HepG2 (cell line): ENCODE results near the gene GCHFR. TPM values are rescaled to one million over a fixed set of nuclear protein-coding genes. Genes with fewer than 3 reads are reported as not detected.

Experiments
- ARHGAP35 ChIP-seq: sonication (generic); formaldehyde crosslinking; IDR thresholded peaks from 2 replicates; pipeline ENCODE4 v1.9.0; 2022; ENCODE audit warnings: mild to moderate bottlenecking, inconsistent platforms, moderate library complexity, missing genetic modification reagents, borderline replicate concordance
- CEBPB ChIP-seq: IDR thresholded peaks from 2 replicates; pipeline ENCODE4 v1.6.1; 2011; ENCODE audit warnings: low read depth, low read length, improper control_type of control experiment, borderline replicate concordance
- CREB1 ChIP-seq, 2 experiments: fragments of 450-650 bp in 1 of 2; IDR thresholded peaks; 2 replicates each; pipeline ENCODE4 v1.6.1; 2016 to 2017; ENCODE audit warnings: control low read depth in 1 of 2, mild to moderate bottlenecking in 1 of 2, missing compliant biosample characterization in 1 of 2, missing genetic modification characterization in 1 of 2
- HOXA3 ChIP-seq: sonication (generic); formaldehyde crosslinking; IDR thresholded peaks from 2 replicates; pipeline ENCODE4 v1.5.0; 2020; ENCODE audit warnings: missing genetic modification reagents
- KDM1A ChIP-seq: IDR thresholded peaks from 2 replicates; pipeline ENCODE4 v1.6.1; 2016; ENCODE audit warnings: missing compliant biosample characterization
- KMT2A ChIP-seq: sonication (generic); formaldehyde crosslinking; IDR thresholded peaks from 2 replicates; pipeline ENCODE4 v1.4.0; 2020; ENCODE audit warnings: missing genetic modification reagents
- MTA3 ChIP-seq: sonication (generic); formaldehyde crosslinking; IDR thresholded peaks from 2 replicates; pipeline ENCODE4 v1.4.0; 2020; ENCODE audit warnings: missing genetic modification reagents
- MXD4 ChIP-seq: IDR thresholded peaks from 2 replicates; pipeline ENCODE4 v1.6.1; 2016; ENCODE audit warnings: mild to moderate bottlenecking, missing biosample characterization, missing genetic modification reagents
- MYNN ChIP-seq: sonication (generic); formaldehyde crosslinking; IDR thresholded peaks from 2 replicates; pipeline ENCODE4 v1.4.0; 2020; ENCODE audit warnings: mild to moderate bottlenecking, low read depth, missing genetic modification reagents
- PTBP1 ChIP-seq: fragments of 200-400 bp; formaldehyde crosslinking; IDR thresholded peaks from 2 replicates; pipeline ENCODE4 v1.6.1; 2018; ENCODE audit warnings: low read length, low read depth; ENCODE audit not compliant: poor library complexity, severe bottlenecking
- RNF219 ChIP-seq: sonication (generic); formaldehyde crosslinking; IDR thresholded peaks from 2 replicates; pipeline ENCODE4 v1.5.0; 2020; ENCODE audit warnings: mild to moderate bottlenecking, missing genetic modification reagents
- SMARCE1 ChIP-seq: fragments of 450-650 bp; IDR thresholded peaks from 2 replicates; pipeline ENCODE4 v1.6.1; 2017; ENCODE audit warnings: borderline replicate concordance
- SP4 ChIP-seq: sonication (generic); formaldehyde crosslinking; IDR thresholded peaks from 2 replicates; pipeline ENCODE4 v1.8.1; 2023; ENCODE audit warnings: mild to moderate bottlenecking, missing genetic modification reagents
- TP53 ChIP-seq: sonication (generic); formaldehyde crosslinking; conservative IDR thresholded peaks from 2 replicates; pipeline ENCODE4 v1.4.0; 2020; ENCODE audit warnings: missing genetic modification reagents
- YY1 ChIP-seq: IDR thresholded peaks from 2 replicates; pipeline ENCODE4 v1.6.1; 2011; ENCODE audit warnings: low read length, low read depth, moderate library complexity, mild to moderate bottlenecking; ENCODE audit not compliant: insufficient read depth, insufficient replicate concordance
- ZFAT ChIP-seq: sonication (generic); formaldehyde crosslinking; conservative IDR thresholded peaks from 2 replicates; pipeline ENCODE4 v1.8.1; 2023; ENCODE audit warnings: missing genetic modification reagents, inconsistent platforms
- ZMYM4 ChIP-seq: sonication (generic); formaldehyde crosslinking; IDR thresholded peaks from 2 replicates; pipeline ENCODE4 v1.8.1; 2023; ENCODE audit warnings: mild to moderate bottlenecking, missing genetic modification reagents
- ZNF296 ChIP-seq: sonication (generic); formaldehyde crosslinking; conservative IDR thresholded peaks from 2 replicates; pipeline ENCODE4 v1.5.0; 2020; ENCODE audit warnings: mild to moderate bottlenecking, missing genetic modification reagents
- ZNF335 ChIP-seq: sonication (generic); formaldehyde crosslinking; IDR thresholded peaks from 2 replicates; pipeline ENCODE4 v1.4.0; 2020; ENCODE audit warnings: missing genetic modification reagents
- ZNF44 ChIP-seq: sonication (generic); formaldehyde crosslinking; IDR thresholded peaks from 2 replicates; pipeline ENCODE4 v1.5.1; 2020; ENCODE audit warnings: mild to moderate bottlenecking, missing genetic modification reagents
- ZNF546 ChIP-seq: sonication (generic); formaldehyde crosslinking; conservative IDR thresholded peaks from 2 replicates; pipeline ENCODE4 v1.8.1; 2023; ENCODE audit warnings: mild to moderate bottlenecking, missing genetic modification reagents
- ZNF720 ChIP-seq: sonication (generic); formaldehyde crosslinking; IDR thresholded peaks from 2 replicates; pipeline ENCODE4 v1.4.0; 2020; ENCODE audit warnings: missing genetic modification reagents
- polyA plus RNA-seq, 8 experiments: library from polyadenylated mRNA; depleted of rRNA in 3 of 8; stranded (reverse) in 7 of 8; unstranded in 1 of 8; fragments of >200 nt; fragmentation: Illumina TruSeq in 4 of 8; extraction: Trizol in 4 of 8; gene quantifications; 2 replicates each; pipeline versions ENCODE4 v1.2.1 to v1.2.3, GENCODE V29; 2011 to 2016; ENCODE audit warnings: low read depth in 4 of 8, missing spikeins in 1 of 8, mixed read lengths in 1 of 8; ENCODE audit not compliant: insufficient read depth in 1 of 8
- total RNA-seq, 5 experiments: library from RNA; depleted of rRNA; stranded (reverse); fragments of >200 nt; fragmentation: Illumina TruSeq; extraction: Trizol; gene quantifications; 2 replicates each; pipeline ENCODE4 v1.2.3, GENCODE V29; 2016; ENCODE audit warnings: low read depth in 1 of 5
- TF ChIP-seq, protein P1 (sequence below): sonication (generic); formaldehyde crosslinking; IDR thresholded peaks from 2 replicates; pipeline ENCODE4 v1.4.0; 2020; ENCODE audit warnings: mild to moderate bottlenecking, missing genetic modification reagents

GCHFR gene
- total and polyA plus RNA-seq, 2 of the 13 experiments (the other 11 are each of a cell fraction or from before 2014, with no cell fraction given), result 51.5 to 92.4 TPM

- TF ChIP-seq, protein P1, sequence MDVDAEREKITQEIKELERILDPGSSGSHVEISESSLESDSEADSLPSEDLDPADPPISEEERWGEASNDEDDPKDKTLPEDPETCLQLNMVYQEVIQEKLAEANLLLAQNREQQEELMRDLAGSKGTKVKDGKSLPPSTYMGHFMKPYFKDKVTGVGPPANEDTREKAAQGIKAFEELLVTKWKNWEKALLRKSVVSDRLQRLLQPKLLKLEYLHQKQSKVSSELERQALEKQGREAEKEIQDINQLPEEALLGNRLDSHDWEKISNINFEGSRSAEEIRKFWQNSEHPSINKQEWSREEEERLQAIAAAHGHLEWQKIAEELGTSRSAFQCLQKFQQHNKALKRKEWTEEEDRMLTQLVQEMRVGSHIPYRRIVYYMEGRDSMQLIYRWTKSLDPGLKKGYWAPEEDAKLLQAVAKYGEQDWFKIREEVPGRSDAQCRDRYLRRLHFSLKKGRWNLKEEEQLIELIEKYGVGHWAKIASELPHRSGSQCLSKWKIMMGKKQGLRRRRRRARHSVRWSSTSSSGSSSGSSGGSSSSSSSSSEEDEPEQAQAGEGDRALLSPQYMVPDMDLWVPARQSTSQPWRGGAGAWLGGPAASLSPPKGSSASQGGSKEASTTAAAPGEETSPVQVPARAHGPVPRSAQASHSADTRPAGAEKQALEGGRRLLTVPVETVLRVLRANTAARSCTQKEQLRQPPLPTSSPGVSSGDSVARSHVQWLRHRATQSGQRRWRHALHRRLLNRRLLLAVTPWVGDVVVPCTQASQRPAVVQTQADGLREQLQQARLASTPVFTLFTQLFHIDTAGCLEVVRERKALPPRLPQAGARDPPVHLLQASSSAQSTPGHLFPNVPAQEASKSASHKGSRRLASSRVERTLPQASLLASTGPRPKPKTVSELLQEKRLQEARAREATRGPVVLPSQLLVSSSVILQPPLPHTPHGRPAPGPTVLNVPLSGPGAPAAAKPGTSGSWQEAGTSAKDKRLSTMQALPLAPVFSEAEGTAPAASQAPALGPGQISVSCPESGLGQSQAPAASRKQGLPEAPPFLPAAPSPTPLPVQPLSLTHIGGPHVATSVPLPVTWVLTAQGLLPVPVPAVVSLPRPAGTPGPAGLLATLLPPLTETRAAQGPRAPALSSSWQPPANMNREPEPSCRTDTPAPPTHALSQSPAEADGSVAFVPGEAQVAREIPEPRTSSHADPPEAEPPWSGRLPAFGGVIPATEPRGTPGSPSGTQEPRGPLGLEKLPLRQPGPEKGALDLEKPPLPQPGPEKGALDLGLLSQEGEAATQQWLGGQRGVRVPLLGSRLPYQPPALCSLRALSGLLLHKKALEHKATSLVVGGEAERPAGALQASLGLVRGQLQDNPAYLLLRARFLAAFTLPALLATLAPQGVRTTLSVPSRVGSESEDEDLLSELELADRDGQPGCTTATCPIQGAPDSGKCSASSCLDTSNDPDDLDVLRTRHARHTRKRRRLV (CRISPR knock-in tag), result 0 out of 2 replicates have a peak, but pooled peaks have one; percentile 47
- peak; percentile 84 for TF ChIP-seq ZNF546 (CRISPR knock-in tag)
- no peak for TF ChIP-seq CEBPB
- TF ChIP-seq ARHGAP35 (CRISPR knock-in tag), result peak; percentile 63; the same call in 1 of the 2 replicates
- TF ChIP-seq RNF219 (CRISPR knock-in tag), result 0 out of 2 replicates have a peak, but pooled peaks have one; percentile 54
- TF ChIP-seq YY1, result peak; percentile 14
- TF ChIP-seq KDM1A (CRISPR knock-in tag), result peak; percentile 22; the same call in 1 of the 2 replicates
- no peak for TF ChIP-seq ZNF296
- TF ChIP-seq SP4 (CRISPR knock-in tag), result peak; percentile 84
- peak; percentile 79; the same call in 1 of the 2 replicates for TF ChIP-seq KMT2A (CRISPR knock-in tag)
- no peak for TF ChIP-seq ZNF720 (CRISPR knock-in tag)
- no peak for TF ChIP-seq SMARCE1
- peak; percentile 84 for TF ChIP-seq HOXA3
- TF ChIP-seq ZFAT (CRISPR knock-in tag), result 0 out of 2 replicates have a peak, but pooled peaks have one; percentile 46
- peak; percentile 18 for TF ChIP-seq PTBP1
- TF ChIP-seq ZNF44 (CRISPR knock-in tag), result 0 out of 2 replicates have a peak, but pooled peaks have one; percentile 16
- TF ChIP-seq MXD4 (CRISPR knock-in tag), result peak; percentile 90; the same call in 1 of the 2 replicates
- TF ChIP-seq ZMYM4, result peak; percentile 82
- TF ChIP-seq CREB1 (IDR thresholded peaks at IDR 0.05), result peak; percentile 86
- peak; percentile 33; the same call in 1 of the 2 replicates for TF ChIP-seq CREB1 (CRISPR knock-in tag; IDR thresholded peaks at IDR 0.05)
- TF ChIP-seq MYNN (CRISPR knock-in tag), result no peak
- 0 out of 2 replicates have a peak, but pooled peaks have one; percentile 4 for TF ChIP-seq TP53 (CRISPR knock-in tag)
- TF ChIP-seq ZNF335 (CRISPR knock-in tag), result no peak
- 0 out of 2 replicates have a peak, but pooled peaks have one; percentile 51 for TF ChIP-seq MTA3
Measured at GRCh38 chr15:40763801-40764628, at the start of gene GCHFR (continued).
